GM18867 (cell line): ENCODE data around the gene FZR1.

Experiments
- ATAC-seq: cut with Tn5 transposase; IDR thresholded peaks from one replicate; pipeline ENCODE4 v1.9.1; 2021; ENCODE audit warnings: mild to moderate bottlenecking, moderate library complexity; ENCODE audit not compliant: unreplicated experiment

FZR1 gene

GRCh38 chr19:3471954-3472655 lies 34.0 kb upstream of the FZR1 start:
- no peak for ATAC-seq

DNA sequence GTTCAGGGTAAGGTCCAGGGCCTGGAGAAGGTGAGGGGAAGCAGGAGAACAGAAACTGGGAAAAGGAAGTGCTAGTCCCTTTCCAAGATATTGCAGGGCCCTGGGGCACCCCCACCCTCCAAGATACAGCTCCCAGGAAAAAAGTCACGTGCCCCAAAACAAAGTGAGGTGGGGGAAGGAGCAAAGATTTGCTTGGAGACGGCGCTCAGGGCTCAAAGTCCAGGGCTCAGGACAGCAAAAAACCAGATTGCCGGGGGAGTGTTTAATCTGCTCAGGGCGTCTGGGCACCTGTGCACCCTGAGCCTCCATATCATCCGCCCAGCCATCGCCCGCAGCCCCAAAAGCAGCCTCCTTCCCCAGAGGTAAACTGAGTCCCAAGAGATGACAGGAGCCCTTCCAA lies 32.1 kb upstream of the FZR1 start:
- ATAC-seq = no peak

DNA sequence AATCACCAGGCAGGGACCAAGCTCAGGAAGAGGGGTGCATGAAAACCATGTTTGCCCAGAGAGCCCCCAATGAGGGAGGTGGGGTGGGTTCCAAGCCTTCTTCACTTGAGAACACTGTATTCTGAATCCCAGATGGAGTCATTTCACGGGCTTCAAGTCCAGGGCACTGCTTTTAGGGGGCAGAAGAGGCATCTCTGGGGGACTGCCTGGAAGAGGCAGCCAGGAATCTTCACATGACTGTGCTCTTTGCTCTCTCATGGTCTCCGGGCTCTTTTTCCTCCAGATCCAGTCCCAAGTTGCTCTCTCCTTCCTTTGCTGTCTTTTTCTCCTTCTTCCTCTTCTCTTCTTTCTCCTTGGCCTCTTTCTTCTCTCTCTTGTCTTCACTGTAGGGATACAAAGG lies 31.5 kb upstream of the FZR1 start:
- no peak for ATAC-seq

DNA sequence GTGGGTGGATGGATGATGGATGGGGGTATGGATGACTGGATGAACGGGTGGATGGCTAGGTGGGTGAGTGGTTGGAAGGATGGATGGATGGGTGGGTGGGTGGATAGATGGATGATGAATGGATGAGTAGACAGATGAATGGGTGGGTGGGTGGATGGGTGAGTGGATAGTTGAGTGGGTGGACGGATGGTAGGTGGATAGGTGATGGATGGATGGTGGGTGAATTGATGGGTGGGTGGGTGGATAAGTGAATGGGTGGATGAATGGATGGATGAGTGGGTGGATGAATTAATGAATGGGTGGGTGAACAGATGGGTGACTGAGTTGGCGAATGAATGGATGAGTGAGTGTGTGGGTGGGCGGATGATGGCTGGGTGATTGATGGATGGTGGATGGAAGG lies 30.7 kb upstream of the FZR1 start:
- no peak for ATAC-seq

GRCh38 chr19:3476830-3477229 lies 29.3 kb upstream of the FZR1 start:
- no peak for ATAC-seq

- no peak for ATAC-seq
Measured at GRCh38 chr19:3477506-3477905, 28.6 kb upstream of the FZR1 start.

DNA sequence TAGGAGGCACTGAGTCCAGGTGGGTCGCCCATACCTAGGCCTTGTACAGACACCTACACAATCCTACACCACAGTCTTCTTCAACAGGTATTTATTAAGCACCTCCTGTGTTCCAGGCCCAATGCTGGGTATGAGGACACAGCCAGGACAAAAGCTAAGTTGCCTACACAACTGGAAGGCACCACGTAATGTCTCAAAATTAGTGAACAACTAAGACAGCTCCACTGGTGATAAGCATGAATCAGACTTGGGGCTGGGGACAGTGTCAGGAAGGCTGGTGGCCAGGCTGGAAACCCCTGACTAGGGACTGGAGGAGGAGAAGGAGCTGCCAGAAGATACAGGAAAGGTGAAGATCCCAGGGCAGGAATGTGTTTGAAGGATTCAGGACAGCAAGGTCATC lies 28.2 kb upstream of the FZR1 start:
- no peak for ATAC-seq

GRCh38 chr19:3478409-3479176 lies 27.5 kb upstream of the FZR1 start:
- ATAC-seq = no peak

- ATAC-seq = no peak
Measured at GRCh38 chr19:3479177-3479833, 26.8 kb upstream of the FZR1 start.

GRCh38 chr19:3479834-3480215 lies 26.3 kb upstream of the FZR1 start:
- no peak for ATAC-seq

- no peak for ATAC-seq
Measured at GRCh38 chr19:3480383-3481091, 25.6 kb upstream of the FZR1 start, which contains the start of gene SMIM24. SMIM24 (minus strand) TSS chr19:3480525; CDS start chr19:3480463, 62 bp downstream.

DNA sequence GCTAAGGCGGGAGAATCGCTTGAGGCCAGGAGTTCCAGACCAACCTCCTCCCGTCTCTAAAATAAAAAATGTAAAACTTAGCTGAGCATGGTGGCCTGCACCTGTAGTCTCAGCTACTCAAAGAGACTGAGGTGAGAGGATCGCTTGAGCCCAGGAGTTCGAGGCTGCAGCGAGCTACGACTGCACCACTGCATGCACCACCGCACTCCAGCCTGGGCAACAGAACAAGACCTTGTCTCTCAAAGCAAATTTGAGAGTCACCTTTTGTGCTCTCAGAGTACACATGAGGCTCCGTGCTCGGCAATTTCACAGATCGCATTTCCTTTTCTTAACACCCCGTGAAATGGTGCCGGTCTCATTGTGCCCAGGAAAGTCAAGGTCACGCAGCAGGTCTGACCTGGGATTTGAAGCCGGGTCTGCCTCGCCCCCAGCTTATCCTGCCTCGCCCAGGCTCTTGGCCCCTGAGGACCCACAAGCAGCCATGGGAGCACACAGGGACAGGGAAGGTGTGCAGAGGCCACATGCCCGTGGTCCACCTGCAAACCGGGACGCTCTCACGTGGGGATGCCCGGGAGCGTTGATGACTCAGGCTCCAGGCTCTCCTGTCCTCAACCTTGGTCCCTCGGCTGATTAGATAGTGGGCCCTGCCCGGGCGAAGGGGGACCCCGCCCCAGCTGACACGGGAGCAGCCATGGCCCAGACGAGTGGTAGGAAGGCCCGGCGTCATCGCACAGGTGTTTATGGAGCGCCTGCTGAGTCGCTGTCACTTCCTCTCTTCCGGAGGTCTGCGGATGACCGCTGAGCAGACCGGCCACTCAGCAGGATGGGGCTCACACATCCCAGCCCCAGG lies 24.6 kb upstream of the FZR1 start:
- no peak for ATAC-seq

DNA sequence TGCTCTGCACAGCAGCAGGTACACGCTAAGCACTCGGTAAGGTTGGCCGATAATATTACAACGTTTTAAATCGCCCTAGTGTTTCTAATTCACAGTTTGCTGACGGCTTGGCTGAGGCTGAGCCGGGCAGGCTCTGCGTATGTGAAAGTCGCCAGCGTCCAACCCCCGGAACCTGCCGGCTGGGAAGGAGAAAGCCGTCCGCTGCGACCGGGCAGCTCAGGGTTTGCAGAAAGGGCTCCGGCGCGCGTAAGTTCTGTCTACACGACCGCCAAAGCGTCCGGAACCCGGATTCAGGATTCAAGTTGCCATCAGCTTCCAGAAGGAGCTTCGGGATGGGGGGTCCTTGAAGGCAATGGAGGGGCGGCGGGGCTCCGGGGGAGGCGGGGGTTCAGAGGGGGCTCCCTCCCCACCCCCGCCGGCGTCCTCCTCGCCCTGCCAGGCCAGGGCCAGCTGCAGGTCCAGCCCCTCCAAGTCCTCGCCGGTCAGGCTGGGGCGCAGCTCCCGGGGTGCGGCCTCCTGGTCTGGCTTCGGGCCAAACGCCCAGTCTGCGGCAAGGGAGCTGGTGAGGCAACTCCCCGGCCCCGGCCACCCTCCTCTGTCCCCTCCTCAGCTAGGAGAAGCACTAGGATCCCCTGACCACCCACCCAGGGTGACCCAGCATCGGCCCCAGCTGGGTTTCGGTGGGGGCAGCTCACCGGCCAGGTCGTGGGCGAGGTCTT lies 23.4 kb upstream of the FZR1 start:
- no peak for ATAC-seq

DNA sequence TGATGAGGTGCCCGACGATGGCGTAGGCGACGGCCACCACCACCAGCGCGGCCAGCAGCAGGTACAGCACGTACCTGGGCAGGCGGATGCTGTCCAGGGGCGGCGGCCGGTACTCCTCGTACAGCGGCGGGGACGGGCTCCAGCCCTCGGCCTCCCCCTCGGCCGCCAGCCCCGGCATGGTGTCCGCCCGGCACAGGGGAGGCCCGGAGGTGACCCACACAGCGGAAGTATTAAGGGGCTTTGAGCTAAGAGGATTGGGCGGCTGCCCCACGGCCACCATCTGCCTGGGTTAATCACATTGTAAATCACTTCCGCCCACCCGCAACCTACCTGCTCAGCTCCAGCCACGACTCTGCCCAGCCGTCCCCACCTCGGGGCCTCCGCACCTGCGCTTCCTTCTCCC lies 22.9 kb upstream of the FZR1 start, which contains the start of gene SMIM44:
SMIM44 (minus strand) TSS at position 216 of the 403 bp plus-strand sequence; CDS start at position 178, 38 bp downstream.
- ATAC-seq = no peak

DNA sequence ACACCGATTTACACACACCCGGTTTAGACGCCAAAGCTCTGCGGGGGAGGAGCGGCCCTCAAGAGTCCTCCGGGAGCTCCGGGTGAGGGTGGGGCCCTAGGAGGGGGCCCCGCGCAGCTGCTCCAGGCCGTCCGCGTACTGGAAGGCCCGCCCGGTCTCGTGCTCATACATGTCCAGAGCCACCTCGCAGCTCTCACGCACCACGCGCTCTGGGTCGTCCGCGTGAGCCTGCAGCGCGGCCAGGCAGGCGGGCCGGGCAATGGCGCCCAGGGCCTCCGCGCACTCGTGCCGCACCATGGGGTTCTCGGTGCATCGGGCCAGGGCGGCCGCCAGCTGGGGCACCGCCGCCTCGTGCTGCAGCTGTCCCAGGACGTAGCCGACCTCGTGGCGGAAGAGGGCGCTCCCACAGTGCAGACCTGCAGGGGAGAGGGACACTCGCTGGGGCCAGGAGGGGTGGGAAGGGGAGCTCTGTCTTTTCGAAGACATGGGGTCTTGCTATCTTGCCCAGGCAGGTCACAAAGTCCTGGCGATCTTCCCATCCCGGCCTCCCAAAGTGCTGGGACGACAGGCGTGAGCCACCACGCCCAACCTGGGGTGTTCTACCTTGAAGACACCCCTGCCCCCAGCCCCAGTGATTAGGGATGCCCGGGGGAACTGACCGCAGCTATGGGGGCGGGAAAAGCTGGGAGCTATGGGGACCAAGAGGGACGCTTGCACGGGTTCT lies 14.6 kb upstream of the FZR1 start:
- no peak for ATAC-seq

DNA sequence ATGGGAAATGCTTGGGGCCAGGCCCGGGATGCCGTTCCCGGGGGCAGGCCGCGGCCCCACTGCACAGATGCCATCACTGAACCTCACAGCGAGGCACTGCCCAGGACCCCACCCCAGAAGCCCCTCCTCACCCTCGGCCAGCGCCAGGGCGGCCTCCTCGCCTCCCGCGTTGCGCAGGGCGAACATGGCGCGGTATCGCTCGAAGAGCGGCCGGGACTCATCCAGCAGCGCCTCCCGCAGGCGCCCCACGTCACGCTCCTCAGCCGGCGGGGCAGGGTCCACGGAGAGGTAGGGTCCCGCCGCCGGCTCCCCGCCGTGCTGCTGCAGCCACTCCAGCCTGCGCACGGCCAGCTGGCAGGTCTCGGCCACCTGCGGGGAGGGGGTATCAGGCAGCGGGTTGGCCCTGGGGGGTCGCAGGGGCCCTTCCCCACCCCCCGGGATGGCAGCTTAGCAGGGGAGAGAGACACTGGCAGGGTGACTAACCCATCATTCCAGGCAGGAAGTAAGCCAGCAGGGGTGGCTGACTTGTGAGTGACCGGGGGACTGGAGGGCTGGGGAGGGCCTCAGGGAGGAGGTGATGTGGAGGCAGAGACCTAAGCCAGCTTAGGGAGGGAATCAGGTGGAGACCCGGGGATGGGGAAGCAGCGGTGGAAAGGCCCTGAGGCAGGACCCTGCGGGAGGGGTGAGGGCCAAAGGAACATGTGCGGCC lies 13.8 kb upstream of the FZR1 start:
- no peak for ATAC-seq

DNA sequence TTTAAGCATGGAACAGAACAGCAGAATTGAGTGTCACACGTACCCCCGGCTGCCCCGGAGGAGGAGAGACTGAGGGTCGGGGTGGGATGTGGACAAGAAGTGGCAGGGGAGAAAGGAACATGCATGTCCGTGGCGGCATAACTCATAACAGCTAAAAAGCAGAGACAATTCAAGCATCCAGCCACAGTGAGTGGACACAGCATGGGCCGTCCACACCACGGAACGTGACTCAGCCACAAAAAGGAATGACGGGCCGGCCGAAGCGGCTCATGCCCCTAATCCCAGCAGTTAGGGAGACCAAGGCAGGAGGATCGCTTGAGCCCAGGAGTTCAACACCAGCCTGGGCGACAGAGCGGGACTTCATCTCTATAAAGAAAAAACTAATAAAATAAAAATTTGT lies 13.2 kb upstream of the FZR1 start:
- ATAC-seq = no peak

GRCh38 chr19:3493651-3494050 lies 12.5 kb upstream of the FZR1 start:
- no peak for ATAC-seq
